ENCODE results near the gene KHDC4. TPM values are rescaled to one million over a fixed set of nuclear protein-coding genes. Genes with fewer than 3 reads are reported as not detected.

Gene KHDC4
- total and polyA plus RNA-seq, 12 donors = 14.3 to 33.8 (median 22.0) TPM

DNA sequence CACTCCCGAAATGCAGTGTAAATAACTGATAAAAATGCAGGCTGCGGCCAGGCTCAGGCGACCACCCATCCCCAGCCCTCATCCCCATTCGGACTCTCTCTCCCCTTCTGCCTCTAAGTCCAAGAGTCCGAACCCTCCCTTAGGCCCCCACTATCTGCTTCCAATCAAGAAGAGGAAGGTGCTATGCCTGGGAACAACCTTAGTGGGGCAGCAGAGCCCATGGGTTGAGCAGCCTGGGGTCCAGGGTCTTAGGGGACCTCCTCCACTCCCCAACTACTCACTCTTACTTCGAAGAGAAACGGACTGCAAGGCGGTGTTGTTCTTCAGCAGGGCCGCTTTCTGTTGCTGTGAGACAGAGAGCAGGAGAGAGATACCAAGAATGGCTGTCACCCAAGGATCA is 31.9 kb upstream of the KHDC4 start:
- ATAC-seq = peak in 3 of 8 donors; percentile 2 to 4 (median 2)
- intact Hi-C loops (cut with DNase I) = no loop called here
- Histone ChIP-seq H3K9me3 (no peaks in the 10 kb centered on the region), H3K4me3 (no peak overlapping the region), H3K36me3 (peaks cover 5 to 91% (median 50%) of the 10 kb centered on the region in 9 donors), H3K4me1 (peaks cover 51 to 97% (median 85%) of the 10 kb centered on the region in 9 donors), H3K27me3 (no peaks in the 10 kb centered on the region), H3K27ac (peak overlapping the region; percentile 51 to 99 (median 92))
- WGBS, 2 donors = 42 to 50% methylated on average over 9 of the region's 9 CpGs
- no peak for DNase-seq
- TF ChIP-seq, protein P1, sequence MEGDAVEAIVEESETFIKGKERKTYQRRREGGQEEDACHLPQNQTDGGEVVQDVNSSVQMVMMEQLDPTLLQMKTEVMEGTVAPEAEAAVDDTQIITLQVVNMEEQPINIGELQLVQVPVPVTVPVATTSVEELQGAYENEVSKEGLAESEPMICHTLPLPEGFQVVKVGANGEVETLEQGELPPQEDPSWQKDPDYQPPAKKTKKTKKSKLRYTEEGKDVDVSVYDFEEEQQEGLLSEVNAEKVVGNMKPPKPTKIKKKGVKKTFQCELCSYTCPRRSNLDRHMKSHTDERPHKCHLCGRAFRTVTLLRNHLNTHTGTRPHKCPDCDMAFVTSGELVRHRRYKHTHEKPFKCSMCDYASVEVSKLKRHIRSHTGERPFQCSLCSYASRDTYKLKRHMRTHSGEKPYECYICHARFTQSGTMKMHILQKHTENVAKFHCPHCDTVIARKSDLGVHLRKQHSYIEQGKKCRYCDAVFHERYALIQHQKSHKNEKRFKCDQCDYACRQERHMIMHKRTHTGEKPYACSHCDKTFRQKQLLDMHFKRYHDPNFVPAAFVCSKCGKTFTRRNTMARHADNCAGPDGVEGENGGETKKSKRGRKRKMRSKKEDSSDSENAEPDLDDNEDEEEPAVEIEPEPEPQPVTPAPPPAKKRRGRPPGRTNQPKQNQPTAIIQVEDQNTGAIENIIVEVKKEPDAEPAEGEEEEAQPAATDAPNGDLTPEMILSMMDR (IDR thresholded peaks at IDR 0.05) = peak in 5 of 9 donors; percentile 31 to 48 (median 46)

DNA sequence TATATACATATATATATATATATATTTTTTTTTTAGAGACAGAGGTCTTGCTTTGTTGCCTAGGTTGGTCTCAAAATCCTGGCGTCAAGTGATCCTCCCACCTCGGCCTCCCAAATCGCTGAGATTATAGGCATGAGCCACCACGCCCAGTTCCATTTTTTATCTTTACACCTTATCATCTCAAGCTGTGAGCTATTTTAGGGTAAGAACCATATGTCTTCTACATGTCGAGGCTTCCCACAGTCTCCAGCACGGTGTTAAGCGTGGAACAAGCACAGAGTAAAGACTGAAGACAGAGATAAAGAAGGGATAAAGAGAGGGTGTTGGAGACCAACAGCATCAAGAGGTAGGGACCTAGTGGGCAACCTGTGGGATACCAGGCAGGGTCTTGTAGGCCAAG is 30.0 kb upstream of the KHDC4 start:
- DNase-seq (no peak), ATAC-seq (no peak)
- Histone ChIP-seq H3K4me1 (peaks cover 37 to 96% (median 78%) of the 10 kb centered on the region in 9 donors), H3K9me3 (no peaks in the 10 kb centered on the region), H3K27ac (peak overlapping the region in 3 of 10 donors; percentile 26 to 99 (median 40)), H3K4me3 (no peak overlapping the region), H3K27me3 (no peaks in the 10 kb centered on the region), H3K36me3 (peaks cover 5 to 98% (median 69%) of the 10 kb centered on the region in 9 donors)
- intact Hi-C loops (cut with DNase I) = no loop called here
- TF ChIP-seq, protein P1 (IDR thresholded peaks at IDR 0.05) = no peak
- WGBS, 2 donors = 55 to 57% methylated on average over 7 of the region's 7 CpGs

DNA sequence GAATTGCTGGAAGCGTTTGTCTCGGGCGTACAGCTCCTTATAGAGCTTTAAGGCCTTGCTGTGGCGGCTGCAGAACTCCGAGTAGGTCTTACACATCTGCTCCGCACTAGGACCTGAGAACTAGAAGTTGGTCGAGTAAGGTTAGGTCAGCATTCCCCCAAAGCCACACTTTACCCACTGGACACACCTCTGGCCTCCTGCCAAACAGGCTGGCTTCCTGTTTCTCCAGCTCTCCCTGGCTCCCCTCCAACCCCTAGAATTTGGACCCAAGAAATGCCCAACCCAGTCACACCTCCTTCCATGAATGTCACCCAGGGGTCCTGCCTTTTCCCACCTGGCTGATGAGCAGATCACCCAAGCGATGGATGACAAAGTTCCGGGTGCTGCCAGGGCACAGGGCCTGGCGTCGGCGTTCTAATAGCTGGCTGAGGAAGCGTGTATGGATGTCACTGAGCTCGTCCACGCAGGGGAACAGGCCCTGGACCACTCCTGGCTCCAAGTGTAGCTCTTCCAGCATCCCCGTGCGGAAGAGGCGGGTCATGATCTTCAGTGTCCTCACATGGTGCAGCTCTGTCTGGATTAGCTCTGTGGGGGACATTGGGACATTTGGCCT is 28.5 kb upstream of the KHDC4 start:
- peak in 1 of 8 donors; percentile 8 for ATAC-seq
- Histone ChIP-seq H3K4me1 (peaks cover 23 to 81% (median 63%) of the 10 kb centered on the region in 9 donors), H3K27ac (peak overlapping the region; percentile 40 to 87 (median 76)), H3K36me3 (peaks cover 5 to 100% (median 76%) of the 10 kb centered on the region in 9 donors), H3K9me3 (no peaks in the 10 kb centered on the region), H3K4me3 (peak overlapping the region in 1 of 10 donors; percentile 7), H3K27me3 (no peaks in the 10 kb centered on the region)
- intact Hi-C loops (cut with DNase I) = loop anchor here in 1 of 10 donors (2.0 kb wide), 1 partner anchor 16 kb away; the partner anchor contains the start of gene ARHGEF2
- WGBS, 2 donors = 56 to 62% methylated on average over 18 of the region's 18 CpGs
- TF ChIP-seq, protein P1 (IDR thresholded peaks at IDR 0.05) = no peak
- DNase-seq = peak in 1 of 2 donors; percentile 61

DNA sequence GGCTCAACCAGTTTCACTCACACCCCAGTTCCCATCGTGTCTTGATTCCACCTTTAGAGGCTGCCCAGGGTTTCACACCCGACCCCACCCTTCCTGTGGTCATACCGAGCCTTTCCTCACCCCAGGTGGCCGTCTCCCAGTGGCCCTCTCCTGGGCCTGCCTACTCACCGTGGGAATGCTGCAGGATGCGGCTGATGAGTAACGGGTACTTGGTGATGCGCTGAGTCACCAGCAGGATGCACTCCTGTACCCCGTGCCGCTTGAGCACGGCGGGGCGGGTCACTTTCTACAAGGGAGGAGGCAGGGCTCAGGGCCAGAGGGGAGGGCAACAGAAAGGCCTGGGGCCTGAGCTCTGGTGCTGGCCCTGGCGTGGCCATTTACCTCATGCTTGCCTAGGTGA is 27.7 kb upstream of the KHDC4 start:
- 33 to 39% methylated on average over 14 of the region's 14 CpGs for WGBS, 2 donors
- Histone ChIP-seq H3K4me1 (peaks cover 21 to 73% (median 55%) of the 10 kb centered on the region in 9 donors), H3K9me3 (no peaks in the 10 kb centered on the region), H3K27me3 (no peaks in the 10 kb centered on the region), H3K36me3 (peaks cover 5 to 100% (median 84%) of the 10 kb centered on the region in 9 donors), H3K27ac (peak overlapping the region; percentile 40 to 87 (median 76)), H3K4me3 (no peak overlapping the region)
- DNase-seq (peak; percentile 65 to 66), ATAC-seq (peak; percentile 45 to 85 (median 70))
- TF ChIP-seq, protein P1 (IDR thresholded peaks at IDR 0.05) = peak in 7 of 9 donors; percentile 18 to 56 (median 39)
- intact Hi-C loops (cut with DNase I) = loop anchor here in 1 of 10 donors (2.0 kb wide), 1 partner anchor 17 kb away; the partner anchor contains the start of gene ARHGEF2
